ENCODE data around the gene ROBO2. TPM values are rescaled to one million over a fixed set of nuclear protein-coding genes. Genes with fewer than 3 reads are reported as not detected.

The ROBO2 gene
- total and polyA plus RNA-seq, 3 experiments from 2014 or later, result not detected

DNA sequence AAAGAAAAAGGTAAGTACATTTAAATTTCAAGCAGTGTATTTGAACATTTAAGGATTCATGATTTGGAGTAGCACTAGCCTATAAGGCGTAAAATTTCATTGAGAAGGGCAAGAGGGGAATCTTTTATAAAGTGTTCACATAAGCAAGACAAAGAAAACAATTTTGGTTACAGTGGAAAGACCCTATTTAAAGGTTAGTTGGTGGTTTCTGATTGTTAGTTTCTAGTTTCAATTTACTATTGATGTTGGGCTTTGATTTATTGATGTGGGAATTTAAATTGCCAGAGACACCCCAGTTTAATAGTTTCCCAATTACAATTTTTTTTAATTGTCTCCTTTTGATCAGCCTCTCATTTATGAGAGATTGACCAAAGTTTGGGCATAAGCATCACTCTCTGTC, 19.5 kb downstream of the ROBO2 start:
- no peak overlapping the region for H3K4me3 Mint-ChIP-seq
- POLR2A ChIA-PET, result no interaction called here
- H3K36me3 Mint-ChIP-seq, result no peaks in the 10 kb centered on the region
- no peak overlapping the region for H3K27ac Mint-ChIP-seq
- Histone ChIP-seq H3K4me3 (ENCODE audit: low read length) (no peak overlapping the region), H3K9me3 (ENCODE audit: low read length) (no peaks in the 10 kb centered on the region), H3K36me3 (ENCODE audit: insufficient read depth, low read length) (no peaks in the 10 kb centered on the region), H3K4me1 (ENCODE audit: insufficient read depth, low read length) (no peaks in the 10 kb centered on the region), H3K27me3 (ENCODE audit: insufficient read depth, low read length, poor library complexity, severe bottlenecking) (no peaks in the 10 kb centered on the region), H3K27ac (ENCODE audit: low read depth, low read length) (no peak overlapping the region)
- CTCF ChIA-PET, result no interaction called here
- peaks cover 7 to 41% (median 12%) of the 10 kb centered on the region in 5 donors for H3K9me3 Mint-ChIP-seq
- DNase-seq, result no peak
- H3K27me3 Mint-ChIP-seq, result no peaks in the 10 kb centered on the region
- H3K4me1 Mint-ChIP-seq, result no peaks in the 10 kb centered on the region

DNA sequence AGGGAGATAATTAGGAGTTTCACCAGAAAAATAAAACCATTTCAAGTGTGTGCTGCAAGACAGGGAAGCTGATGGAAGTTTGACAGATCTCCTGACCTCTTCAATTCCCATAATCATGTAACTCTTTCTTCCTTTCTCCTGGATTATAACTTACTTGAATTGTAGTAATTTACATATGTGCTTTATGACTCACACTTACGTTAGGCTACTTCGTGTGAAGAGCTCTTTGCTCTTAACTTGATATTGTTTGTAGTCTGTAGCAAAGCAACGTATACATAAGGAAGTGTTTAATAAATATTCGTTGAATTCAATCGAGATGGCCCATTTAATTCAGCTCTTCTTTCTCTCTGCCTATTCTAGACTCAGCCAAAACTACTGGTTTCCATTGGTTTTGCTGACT, 23.5 kb downstream of the ROBO2 start:
- Histone ChIP-seq H3K27me3 (ENCODE audit: insufficient read depth, low read length, poor library complexity, severe bottlenecking) (no peaks in the 10 kb centered on the region), H3K9me3 (ENCODE audit: low read length) (no peaks in the 10 kb centered on the region), H3K4me1 (ENCODE audit: insufficient read depth, low read length) (no peaks in the 10 kb centered on the region), H3K4me3 (ENCODE audit: low read length) (no peak overlapping the region), H3K27ac (ENCODE audit: low read depth, low read length) (no peak overlapping the region), H3K36me3 (ENCODE audit: insufficient read depth, low read length) (no peaks in the 10 kb centered on the region)
- no peaks in the 10 kb centered on the region for H3K36me3 Mint-ChIP-seq
- H3K27ac Mint-ChIP-seq, result no peak overlapping the region
- ChIA-PET POLR2A (no interaction called here), CTCF (no interaction called here)
- DNase-seq, result no peak
- no peaks in the 10 kb centered on the region for H3K4me1 Mint-ChIP-seq
- no peak overlapping the region for H3K4me3 Mint-ChIP-seq
- no peaks in the 10 kb centered on the region for H3K27me3 Mint-ChIP-seq
- H3K9me3 Mint-ChIP-seq, result peaks cover 7 to 32% (median 10%) of the 10 kb centered on the region in 5 donors

DNA sequence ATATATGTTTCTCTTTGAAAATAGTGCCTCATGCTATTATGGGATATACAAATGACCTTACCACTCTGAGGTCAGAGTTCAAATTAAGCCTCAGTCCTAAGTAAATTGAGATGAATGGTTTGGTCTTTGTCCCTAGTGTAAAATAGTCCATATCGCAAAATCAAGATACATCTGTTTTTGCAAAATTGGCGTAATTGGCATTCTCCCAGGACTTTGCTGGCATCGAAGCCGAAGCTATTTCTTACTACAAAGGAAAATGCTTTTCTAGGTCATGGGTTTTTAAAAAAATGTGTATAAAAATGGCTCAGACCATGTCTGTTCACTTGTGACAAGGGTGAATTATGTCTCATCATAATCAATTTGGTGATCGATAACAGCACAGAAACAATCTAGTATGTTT, 25.9 kb downstream of the ROBO2 start:
- no peaks in the 10 kb centered on the region for H3K36me3 Mint-ChIP-seq
- H3K4me1 ChIP-seq (ENCODE audit: insufficient read depth, low read length), result no peaks in the 10 kb centered on the region
- H3K27me3 Mint-ChIP-seq, result no peaks in the 10 kb centered on the region
- POLR2A ChIA-PET, result no interaction called here
- no peaks in the 10 kb centered on the region for H3K36me3 ChIP-seq (ENCODE audit: insufficient read depth, low read length)
- H3K9me3 ChIP-seq (ENCODE audit: low read length), result no peaks in the 10 kb centered on the region
- no peaks in the 10 kb centered on the region for H3K4me1 Mint-ChIP-seq
- H3K9me3 Mint-ChIP-seq, result peaks cover under 1 to 25% (median 9%) of the 10 kb centered on the region in 5 donors
- H3K4me3 Mint-ChIP-seq, result no peak overlapping the region
- CTCF ChIA-PET, result no interaction called here
- DNase-seq, result no peak
- H3K27ac ChIP-seq (ENCODE audit: low read depth, low read length), result no peak overlapping the region
- H3K27ac Mint-ChIP-seq, result no peak overlapping the region
- H3K4me3 ChIP-seq (ENCODE audit: low read length), result no peak overlapping the region
- no peaks in the 10 kb centered on the region for H3K27me3 ChIP-seq (ENCODE audit: insufficient read depth, low read length, poor library complexity, severe bottlenecking)

DNA sequence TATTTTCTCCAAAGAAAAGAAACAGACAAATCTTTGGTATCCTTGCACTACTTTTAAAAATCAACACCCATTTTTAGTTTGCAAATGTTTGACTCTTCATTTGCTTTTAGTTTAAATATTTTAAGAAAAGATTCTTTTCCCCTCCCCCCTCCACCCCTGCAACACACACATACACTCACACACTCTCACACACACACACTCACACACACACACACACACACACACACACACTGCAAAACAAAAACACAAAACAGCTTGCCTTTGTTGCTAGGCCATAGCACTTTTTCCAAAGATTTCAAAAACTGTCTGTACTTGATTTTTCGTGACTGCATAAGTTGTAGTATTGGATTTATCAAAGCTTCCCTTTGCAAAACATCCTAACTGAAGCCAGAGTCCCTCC, 26.9 kb downstream of the ROBO2 start:
- H3K27me3 Mint-ChIP-seq, result no peaks in the 10 kb centered on the region
- no peak for DNase-seq
- Histone ChIP-seq H3K27ac (ENCODE audit: low read depth, low read length) (no peak overlapping the region), H3K4me1 (ENCODE audit: insufficient read depth, low read length) (no peaks in the 10 kb centered on the region), H3K36me3 (ENCODE audit: insufficient read depth, low read length) (no peaks in the 10 kb centered on the region), H3K4me3 (ENCODE audit: low read length) (no peak overlapping the region), H3K27me3 (ENCODE audit: insufficient read depth, low read length, poor library complexity, severe bottlenecking) (no peaks in the 10 kb centered on the region), H3K9me3 (ENCODE audit: low read length) (no peaks in the 10 kb centered on the region)
- H3K27ac Mint-ChIP-seq, result no peak overlapping the region
- ChIA-PET POLR2A (no interaction called here), CTCF (no interaction called here)
- H3K4me1 Mint-ChIP-seq, result no peaks in the 10 kb centered on the region
- no peak overlapping the region for H3K4me3 Mint-ChIP-seq
- H3K36me3 Mint-ChIP-seq, result no peaks in the 10 kb centered on the region
- H3K9me3 Mint-ChIP-seq, result peaks cover 0 to 20% (median 9%) of the 10 kb centered on the region in 5 donors

DNA sequence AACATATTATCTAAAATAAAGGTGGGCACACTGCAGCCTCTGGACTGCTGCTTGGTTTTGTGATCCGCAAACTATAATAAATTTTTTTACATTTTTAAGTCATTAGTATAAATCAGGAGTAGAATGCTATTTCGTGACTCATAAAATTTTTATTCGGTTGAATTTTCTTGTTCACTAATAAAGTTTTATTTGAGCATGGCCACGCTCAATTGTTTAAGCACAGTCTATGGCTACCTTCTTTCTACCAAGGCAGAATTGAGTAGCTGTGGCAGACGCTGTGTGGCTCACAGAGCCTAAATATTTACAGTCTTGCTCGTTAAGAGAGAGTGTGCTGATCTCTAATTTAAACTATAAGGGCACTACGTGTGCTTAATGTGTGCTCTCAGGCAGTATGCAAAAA, 28.9 kb downstream of the ROBO2 start:
- Mint-ChIP-seq H3K36me3 (no peaks in the 10 kb centered on the region), H3K27ac (no peak overlapping the region), H3K27me3 (no peaks in the 10 kb centered on the region), H3K4me3 (no peak overlapping the region), H3K9me3 (peaks cover 0 to 24% (median 5%) of the 10 kb centered on the region in 5 donors), H3K4me1 (no peaks in the 10 kb centered on the region)
- CTCF ChIA-PET, result no interaction called here
- no peaks in the 10 kb centered on the region for H3K4me1 ChIP-seq (ENCODE audit: insufficient read depth, low read length)
- H3K27me3 ChIP-seq (ENCODE audit: insufficient read depth, low read length, poor library complexity, severe bottlenecking), result no peaks in the 10 kb centered on the region
- H3K4me3 ChIP-seq (ENCODE audit: low read length), result no peak overlapping the region
- no peaks in the 10 kb centered on the region for H3K36me3 ChIP-seq (ENCODE audit: insufficient read depth, low read length)
- no peak for DNase-seq
- POLR2A ChIA-PET, result no interaction called here
- H3K27ac ChIP-seq (ENCODE audit: low read depth, low read length), result no peak overlapping the region
- H3K9me3 ChIP-seq (ENCODE audit: low read length), result no peaks in the 10 kb centered on the region

DNA sequence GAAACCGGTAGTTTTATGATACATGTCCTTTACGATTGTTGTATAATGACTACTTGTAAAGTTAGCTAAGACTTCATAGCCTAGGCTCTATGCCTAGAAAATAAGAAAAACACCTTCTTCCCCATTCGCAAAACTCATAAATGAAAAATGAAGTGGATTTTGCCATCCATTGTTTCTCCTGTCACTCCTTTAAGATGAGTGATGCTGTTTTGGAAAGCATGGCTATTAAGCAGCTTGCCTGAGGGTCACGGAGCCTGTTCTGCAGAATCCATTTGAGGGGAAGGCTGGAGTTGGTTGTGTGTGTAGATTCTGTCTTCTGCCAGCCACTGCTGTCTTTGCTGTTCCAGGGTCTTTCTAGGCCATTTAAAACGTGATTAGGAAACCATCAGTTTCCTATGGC, 31.5 kb downstream of the ROBO2 start:
- no peaks in the 10 kb centered on the region for H3K27me3 ChIP-seq (ENCODE audit: insufficient read depth, low read length, poor library complexity, severe bottlenecking)
- Mint-ChIP-seq H3K27ac (no peak overlapping the region), H3K36me3 (no peaks in the 10 kb centered on the region), H3K4me3 (no peak overlapping the region), H3K9me3 (peaks cover 0 to 31% (median 11%) of the 10 kb centered on the region in 5 donors), H3K4me1 (no peaks in the 10 kb centered on the region), H3K27me3 (no peaks in the 10 kb centered on the region)
- no peak overlapping the region for H3K27ac ChIP-seq (ENCODE audit: low read depth, low read length)
- H3K4me3 ChIP-seq (ENCODE audit: low read length), result no peak overlapping the region
- H3K36me3 ChIP-seq (ENCODE audit: insufficient read depth, low read length), result no peaks in the 10 kb centered on the region
- ChIA-PET CTCF (no interaction called here), POLR2A (no interaction called here)
- H3K4me1 ChIP-seq (ENCODE audit: insufficient read depth, low read length), result no peaks in the 10 kb centered on the region
- H3K9me3 ChIP-seq (ENCODE audit: low read length), result no peaks in the 10 kb centered on the region
- no peak for DNase-seq

DNA sequence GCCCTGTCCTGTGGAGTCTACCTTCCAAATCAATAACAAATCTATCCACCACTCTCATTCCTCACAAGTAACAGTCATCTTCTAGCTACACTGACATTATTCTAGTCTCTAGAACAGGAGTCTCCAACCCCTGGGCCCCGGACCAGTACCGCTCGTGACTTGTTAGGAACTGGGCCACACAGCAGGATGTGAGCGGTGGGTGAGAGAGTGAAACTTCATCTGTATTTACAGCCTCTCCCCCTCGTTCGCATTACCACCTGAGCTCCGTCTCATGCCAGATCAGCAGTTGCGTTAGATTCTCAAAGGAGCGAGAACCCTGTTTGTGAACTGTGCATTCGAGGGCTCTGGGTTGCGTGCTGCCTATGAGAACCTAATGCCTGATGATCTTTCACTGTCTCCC, 31.9 kb downstream of the ROBO2 start:
- H3K27me3 Mint-ChIP-seq, result no peaks in the 10 kb centered on the region
- POLR2A ChIA-PET, result no interaction called here

DNA sequence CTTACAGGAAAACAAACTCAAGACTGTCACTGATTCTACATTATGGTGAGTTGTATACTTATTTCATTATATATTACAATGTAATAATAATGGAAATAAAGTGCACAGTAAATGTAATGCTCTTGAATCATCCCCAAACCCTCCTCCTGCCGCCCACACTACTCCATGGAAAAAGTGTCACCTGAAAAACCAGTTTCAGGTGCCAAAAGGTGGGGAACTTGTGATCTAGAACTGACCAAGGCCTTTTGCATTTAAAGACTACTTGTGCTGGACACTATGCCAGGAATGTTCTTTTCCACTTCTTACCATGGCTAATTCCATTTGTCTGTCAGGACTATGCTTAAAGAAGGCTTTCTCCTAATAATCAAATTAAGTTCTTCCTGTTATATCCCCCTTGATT, 32.3 kb downstream of the ROBO2 start:
- Histone ChIP-seq H3K27ac (ENCODE audit: low read depth, low read length) (no peak overlapping the region), H3K9me3 (ENCODE audit: low read length) (no peaks in the 10 kb centered on the region), H3K36me3 (ENCODE audit: insufficient read depth, low read length) (no peaks in the 10 kb centered on the region), H3K4me1 (ENCODE audit: insufficient read depth, low read length) (no peaks in the 10 kb centered on the region), H3K27me3 (ENCODE audit: insufficient read depth, low read length, poor library complexity, severe bottlenecking) (no peaks in the 10 kb centered on the region), H3K4me3 (ENCODE audit: low read length) (no peak overlapping the region)
- Mint-ChIP-seq H3K4me1 (no peaks in the 10 kb centered on the region), H3K27me3 (no peaks in the 10 kb centered on the region), H3K9me3 (peaks cover 0 to 32% (median 11%) of the 10 kb centered on the region in 5 donors), H3K4me3 (no peak overlapping the region), H3K36me3 (no peaks in the 10 kb centered on the region), H3K27ac (no peak overlapping the region)
- CTCF ChIA-PET, result no interaction called here
- POLR2A ChIA-PET, result no interaction called here
- no peak for DNase-seq

More for the DNA sequence above, 31.9 kb downstream of the ROBO2 start:
- Histone ChIP-seq H3K4me3 (ENCODE audit: low read length) (no peak overlapping the region), H3K27me3 (ENCODE audit: insufficient read depth, low read length, poor library complexity, severe bottlenecking) (no peaks in the 10 kb centered on the region), H3K9me3 (ENCODE audit: low read length) (no peaks in the 10 kb centered on the region), H3K4me1 (ENCODE audit: insufficient read depth, low read length) (no peaks in the 10 kb centered on the region), H3K27ac (ENCODE audit: low read depth, low read length) (no peak overlapping the region), H3K36me3 (ENCODE audit: insufficient read depth, low read length) (no peaks in the 10 kb centered on the region)
- no peak overlapping the region for H3K27ac Mint-ChIP-seq
- H3K36me3 Mint-ChIP-seq, result no peaks in the 10 kb centered on the region
- CTCF ChIA-PET, result no interaction called here
- no peak overlapping the region for H3K4me3 Mint-ChIP-seq
- DNase-seq, result no peak
- peaks cover 0 to 31% (median 11%) of the 10 kb centered on the region in 5 donors for H3K9me3 Mint-ChIP-seq
- no peaks in the 10 kb centered on the region for H3K4me1 Mint-ChIP-seq

DNA sequence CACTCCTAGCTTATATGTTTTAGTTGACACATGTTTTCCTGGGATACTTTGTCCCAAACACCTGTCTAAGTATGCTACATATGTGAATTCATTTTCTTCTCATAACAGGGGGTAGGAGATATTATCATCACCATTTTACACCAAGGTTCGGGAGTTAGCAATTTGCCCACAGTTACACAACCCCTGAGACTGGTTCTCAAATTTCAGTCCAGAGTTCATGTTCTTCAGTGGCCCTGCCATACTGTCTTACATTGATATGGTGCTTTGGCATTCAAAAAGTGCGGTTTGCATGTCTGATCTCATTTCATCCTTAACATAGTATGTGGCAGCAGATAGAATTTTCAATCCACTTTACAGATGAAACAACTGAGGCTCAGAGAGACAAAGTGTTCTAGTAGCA, 38.4 kb downstream of the ROBO2 start:
- H3K9me3 Mint-ChIP-seq, result peaks cover 5 to 18% (median 15%) of the 10 kb centered on the region in 5 donors
- H3K27ac Mint-ChIP-seq, result no peak overlapping the region
- Histone ChIP-seq H3K4me1 (ENCODE audit: insufficient read depth, low read length) (no peaks in the 10 kb centered on the region), H3K27ac (ENCODE audit: low read depth, low read length) (no peak overlapping the region), H3K9me3 (ENCODE audit: low read length) (no peaks in the 10 kb centered on the region), H3K27me3 (ENCODE audit: insufficient read depth, low read length, poor library complexity, severe bottlenecking) (no peaks in the 10 kb centered on the region), H3K36me3 (ENCODE audit: insufficient read depth, low read length) (no peaks in the 10 kb centered on the region), H3K4me3 (ENCODE audit: low read length) (no peak overlapping the region)
- DNase-seq, result no peak
- no peak overlapping the region for H3K4me3 Mint-ChIP-seq
- H3K27me3 Mint-ChIP-seq, result no peaks in the 10 kb centered on the region
- no peaks in the 10 kb centered on the region for H3K36me3 Mint-ChIP-seq
- H3K4me1 Mint-ChIP-seq, result no peaks in the 10 kb centered on the region
- ChIA-PET POLR2A (no interaction called here), CTCF (no interaction called here)
